ENCODE data around the gene CTNNBL1. TPM values are rescaled to one million over a fixed set of nuclear protein-coding genes. Genes with fewer than 3 reads are reported as not detected.

Gene CTNNBL1
- total RNA-seq, 1 experiment from 2014 or later, result 64.4 TPM

- no peak for TF ChIP-seq PRDM15 (CRISPR knock-in tag; IDR thresholded peaks at IDR 0.05)
- TF ChIP-seq, protein P1, sequence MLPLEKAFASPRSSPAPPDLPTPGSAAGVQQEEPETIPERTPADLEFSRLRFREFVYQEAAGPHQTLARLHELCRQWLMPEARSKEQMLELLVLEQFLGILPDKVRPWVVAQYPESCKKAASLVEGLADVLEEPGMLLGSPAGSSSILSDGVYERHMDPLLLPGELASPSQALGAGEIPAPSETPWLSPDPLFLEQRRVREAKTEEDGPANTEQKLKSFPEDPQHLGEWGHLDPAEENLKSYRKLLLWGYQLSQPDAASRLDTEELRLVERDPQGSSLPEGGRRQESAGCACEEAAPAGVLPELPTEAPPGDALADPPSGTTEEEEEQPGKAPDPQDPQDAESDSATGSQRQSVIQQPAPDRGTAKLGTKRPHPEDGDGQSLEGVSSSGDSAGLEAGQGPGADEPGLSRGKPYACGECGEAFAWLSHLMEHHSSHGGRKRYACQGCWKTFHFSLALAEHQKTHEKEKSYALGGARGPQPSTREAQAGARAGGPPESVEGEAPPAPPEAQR (CRISPR knock-in tag; IDR thresholded peaks at IDR 0.05), result no peak
Observed at GRCh38 chr20:37749620-37750403, 56.0 kb downstream of the CTNNBL1 start (continued).

- CTCF ChIA-PET, result interaction anchor here (0.7 to 2.3 kb wide), 6 partner anchors 86 to 237 kb away, joined by 3 to 8 read pairs (median 3); no protein-coding TSS in a partner anchor
- ATAC-seq, result no peak
- Mint-ChIP-seq H3K4me3 (no peak overlapping the region), H3K36me3 (peaks cover 4% of the 10 kb centered on the region; the same call in 1 of the 2 replicates), H3K27me3 (ENCODE audit: low read depth) (no peaks in the 10 kb centered on the region), H3K27ac (no peak overlapping the region), H3K4me1 (peaks cover 7% of the 10 kb centered on the region), H3K9me3 (no peaks in the 10 kb centered on the region)
- no peak for DNase-seq (ENCODE audit: low spot score)
- TF ChIP-seq ATF1 (CRISPR knock-in tag; IDR thresholded peaks at IDR 0.05) (no peak), CREB1 (CRISPR knock-in tag; IDR thresholded peaks at IDR 0.05) (no peak), NFATC4 (CRISPR knock-in tag; IDR thresholded peaks at IDR 0.05) (no peak), RORB (CRISPR knock-in tag; IDR thresholded peaks at IDR 0.05) (no peak), EMX1 (CRISPR knock-in tag; IDR thresholded peaks at IDR 0.05) (no peak), ESRRA (CRISPR knock-in tag; IDR thresholded peaks at IDR 0.05; ENCODE audit: borderline replicate concordance) (no peak), SMAD3 (CRISPR knock-in tag; IDR thresholded peaks at IDR 0.05; ENCODE audit: borderline replicate concordance) (no peak), ZNF416 (CRISPR knock-in tag; IDR thresholded peaks at IDR 0.05) (no peak), JUN (CRISPR knock-in tag; IDR thresholded peaks at IDR 0.05) (no peak), CREM (CRISPR knock-in tag; IDR thresholded peaks at IDR 0.05) (no peak), MYBL2 (CRISPR knock-in tag; IDR thresholded peaks at IDR 0.05) (no peak), OVOL2 (CRISPR knock-in tag; IDR thresholded peaks at IDR 0.05; ENCODE audit: borderline replicate concordance) (no peak)
- TF ChIP-seq, protein P1 (CRISPR knock-in tag; IDR thresholded peaks at IDR 0.05), result no peak
- TF ChIP-seq, protein P2, sequence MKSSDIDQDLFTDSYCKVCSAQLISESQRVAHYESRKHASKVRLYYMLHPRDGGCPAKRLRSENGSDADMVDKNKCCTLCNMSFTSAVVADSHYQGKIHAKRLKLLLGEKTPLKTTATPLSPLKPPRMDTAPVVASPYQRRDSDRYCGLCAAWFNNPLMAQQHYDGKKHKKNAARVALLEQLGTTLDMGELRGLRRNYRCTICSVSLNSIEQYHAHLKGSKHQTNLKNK (CRISPR knock-in tag; IDR thresholded peaks at IDR 0.05), result no peak
- POLR2A ChIA-PET, result no interaction called here
Observed at GRCh38 chr20:37755665-37756064, 61.8 kb downstream of the CTNNBL1 start.

GRCh38 chr20:37756234-37756633 is 62.4 kb downstream of the CTNNBL1 start:
- H3K9me3 Mint-ChIP-seq, result no peaks in the 10 kb centered on the region
- peaks cover 2% of the 10 kb centered on the region for H3K4me1 Mint-ChIP-seq
- POLR2A ChIA-PET, result no interaction called here
- H3K36me3 Mint-ChIP-seq, result peaks cover 3% of the 10 kb centered on the region; the same call in 1 of the 2 replicates
- ATAC-seq (no peak), DNase-seq (ENCODE audit: low spot score) (no peak)
- no peak overlapping the region for H3K4me3 Mint-ChIP-seq
- CTCF ChIA-PET, result interaction anchor here (0.7 to 2.3 kb wide), 5 partner anchors 28 to 193 kb away, joined by 3 to 8 read pairs (median 4); no protein-coding TSS in a partner anchor
- no peak overlapping the region for H3K27ac Mint-ChIP-seq
- no peaks in the 10 kb centered on the region for H3K27me3 Mint-ChIP-seq (ENCODE audit: low read depth)
- no peak for TF ChIP-seq E2F1 (CRISPR knock-in tag; IDR thresholded peaks at IDR 0.05)
- no peak for TF ChIP-seq FOXP1 (CRISPR knock-in tag; IDR thresholded peaks at IDR 0.05; ENCODE audit: borderline replicate concordance)
- TF ChIP-seq HMGXB4 (CRISPR knock-in tag; IDR thresholded peaks at IDR 0.05), result no peak
- no peak for TF ChIP-seq ZNF396 (CRISPR knock-in tag; IDR thresholded peaks at IDR 0.05; ENCODE audit: borderline replicate concordance)
- no peak for TF ChIP-seq NFATC4 (CRISPR knock-in tag; IDR thresholded peaks at IDR 0.05)
- TF ChIP-seq PREB (CRISPR knock-in tag; IDR thresholded peaks at IDR 0.05; ENCODE audit: borderline replicate concordance), result no peak
